Nephron (organoid): ENCODE data around the gene UBE2J2.
A peak's percentile ranks its signal among the peaks of the same experiment; 100 is the strongest.

Experiments used
- H3K27ac Mint-ChIP-seq, 3 experiments: 2 replicates each; pipeline ENCODE4 v1.8.0; 2020; ENCODE audit warnings: mixed read lengths in 3 of 3, mild to moderate bottlenecking in 2 of 3, moderate library complexity in 1 of 3
- H3K27me3 Mint-ChIP-seq: 2 replicates; pipeline ENCODE4 v1.8.0; 2021; ENCODE audit warnings: low read depth, mild to moderate bottlenecking, moderate library complexity, mixed read lengths
- H3K36me3 Mint-ChIP-seq: 2 replicates; pipeline ENCODE4 v1.8.0; 2020; ENCODE audit warnings: low read depth, mixed read lengths
- H3K4me1 Mint-ChIP-seq: 2 replicates; pipeline ENCODE4 v1.8.0; 2020; ENCODE audit warnings: mixed read lengths
- H3K4me3 Mint-ChIP-seq, 3 experiments: 2 replicates each; pipeline ENCODE4 v1.8.0; 2020; ENCODE audit warnings: mild to moderate bottlenecking in 3 of 3, mixed read lengths in 3 of 3, moderate library complexity in 2 of 3
- H3K9me3 Mint-ChIP-seq: 2 replicates; pipeline ENCODE4 v1.8.0; 2020; ENCODE audit warnings: mixed read lengths
- TF ChIP-seq, protein P1 (sequence below), 3 experiments: fragments of 200-600 bp; sonication (generic); IDR thresholded peaks; one replicate each; pipeline ENCODE4 v1.5.0; 2021; ENCODE audit warnings: antibody characterized with exemption in 3 of 3; ENCODE audit not compliant: unreplicated experiment in 3 of 3

Gene UBE2J2

DNA sequence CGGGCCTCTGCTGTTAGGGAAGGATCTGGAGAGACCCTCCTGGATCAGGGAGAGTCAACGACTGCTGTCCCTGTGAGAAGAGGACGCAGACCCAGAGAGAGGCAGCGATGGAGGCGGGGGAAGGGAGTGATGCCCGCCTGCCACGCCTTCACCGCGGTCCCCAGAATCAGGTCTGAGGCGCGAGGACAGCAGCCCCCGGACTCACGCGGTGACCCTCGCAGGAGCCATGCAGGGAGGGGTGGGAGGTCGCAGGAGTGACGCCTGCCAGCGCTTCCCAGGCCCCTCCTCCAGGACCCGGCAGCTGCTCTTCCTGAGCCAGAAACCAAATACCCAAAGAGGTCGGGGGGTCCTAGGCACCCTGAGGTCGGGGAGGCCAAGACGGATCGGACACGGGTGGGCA, 53.5 kb downstream of the UBE2J2 start:
- no peaks in the 10 kb centered on the region for H3K9me3 Mint-ChIP-seq
- peaks cover 33% of the 10 kb centered on the region for H3K36me3 Mint-ChIP-seq
- H3K27me3 Mint-ChIP-seq, result no peaks in the 10 kb centered on the region

DNA sequence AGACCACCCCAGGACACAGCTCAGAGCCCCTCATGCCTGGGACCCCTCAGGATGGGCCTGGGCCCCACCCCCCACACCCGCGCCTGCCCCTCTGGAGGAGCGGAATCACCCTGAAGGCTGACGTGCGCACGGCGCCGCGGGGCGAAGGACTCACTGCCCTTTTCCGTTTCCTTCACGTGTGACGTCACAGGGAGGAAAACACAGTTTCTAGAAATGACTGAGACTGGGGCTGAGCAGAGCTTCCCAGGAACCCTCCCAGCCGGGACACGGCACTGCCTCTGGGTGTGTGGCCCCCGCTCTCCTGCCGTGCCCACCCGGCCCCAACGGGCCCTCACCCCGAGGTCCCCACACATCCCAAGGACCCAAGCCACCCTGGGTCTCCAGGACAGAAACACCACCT, 54.3 kb downstream of the UBE2J2 start:
- no peaks in the 10 kb centered on the region for H3K4me1 Mint-ChIP-seq
- H3K9me3 Mint-ChIP-seq, result no peaks in the 10 kb centered on the region
- no peak overlapping the region for H3K27ac Mint-ChIP-seq
- TF ChIP-seq, protein P1, sequence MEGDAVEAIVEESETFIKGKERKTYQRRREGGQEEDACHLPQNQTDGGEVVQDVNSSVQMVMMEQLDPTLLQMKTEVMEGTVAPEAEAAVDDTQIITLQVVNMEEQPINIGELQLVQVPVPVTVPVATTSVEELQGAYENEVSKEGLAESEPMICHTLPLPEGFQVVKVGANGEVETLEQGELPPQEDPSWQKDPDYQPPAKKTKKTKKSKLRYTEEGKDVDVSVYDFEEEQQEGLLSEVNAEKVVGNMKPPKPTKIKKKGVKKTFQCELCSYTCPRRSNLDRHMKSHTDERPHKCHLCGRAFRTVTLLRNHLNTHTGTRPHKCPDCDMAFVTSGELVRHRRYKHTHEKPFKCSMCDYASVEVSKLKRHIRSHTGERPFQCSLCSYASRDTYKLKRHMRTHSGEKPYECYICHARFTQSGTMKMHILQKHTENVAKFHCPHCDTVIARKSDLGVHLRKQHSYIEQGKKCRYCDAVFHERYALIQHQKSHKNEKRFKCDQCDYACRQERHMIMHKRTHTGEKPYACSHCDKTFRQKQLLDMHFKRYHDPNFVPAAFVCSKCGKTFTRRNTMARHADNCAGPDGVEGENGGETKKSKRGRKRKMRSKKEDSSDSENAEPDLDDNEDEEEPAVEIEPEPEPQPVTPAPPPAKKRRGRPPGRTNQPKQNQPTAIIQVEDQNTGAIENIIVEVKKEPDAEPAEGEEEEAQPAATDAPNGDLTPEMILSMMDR (IDR thresholded peaks at IDR 0.05; ENCODE audit: unreplicated experiment in 3 of 3), result no peak
- peaks cover 28% of the 10 kb centered on the region for H3K36me3 Mint-ChIP-seq
- H3K27me3 Mint-ChIP-seq, result no peaks in the 10 kb centered on the region
- no peak overlapping the region for H3K4me3 Mint-ChIP-seq

More for the DNA sequence above, 53.5 kb downstream of the UBE2J2 start:
- H3K27ac Mint-ChIP-seq, result no peak overlapping the region
- H3K4me1 Mint-ChIP-seq, result no peaks in the 10 kb centered on the region
- TF ChIP-seq, protein P1 (IDR thresholded peaks at IDR 0.05; ENCODE audit: unreplicated experiment in 3 of 3), result no peak
- no peak overlapping the region for H3K4me3 Mint-ChIP-seq

DNA sequence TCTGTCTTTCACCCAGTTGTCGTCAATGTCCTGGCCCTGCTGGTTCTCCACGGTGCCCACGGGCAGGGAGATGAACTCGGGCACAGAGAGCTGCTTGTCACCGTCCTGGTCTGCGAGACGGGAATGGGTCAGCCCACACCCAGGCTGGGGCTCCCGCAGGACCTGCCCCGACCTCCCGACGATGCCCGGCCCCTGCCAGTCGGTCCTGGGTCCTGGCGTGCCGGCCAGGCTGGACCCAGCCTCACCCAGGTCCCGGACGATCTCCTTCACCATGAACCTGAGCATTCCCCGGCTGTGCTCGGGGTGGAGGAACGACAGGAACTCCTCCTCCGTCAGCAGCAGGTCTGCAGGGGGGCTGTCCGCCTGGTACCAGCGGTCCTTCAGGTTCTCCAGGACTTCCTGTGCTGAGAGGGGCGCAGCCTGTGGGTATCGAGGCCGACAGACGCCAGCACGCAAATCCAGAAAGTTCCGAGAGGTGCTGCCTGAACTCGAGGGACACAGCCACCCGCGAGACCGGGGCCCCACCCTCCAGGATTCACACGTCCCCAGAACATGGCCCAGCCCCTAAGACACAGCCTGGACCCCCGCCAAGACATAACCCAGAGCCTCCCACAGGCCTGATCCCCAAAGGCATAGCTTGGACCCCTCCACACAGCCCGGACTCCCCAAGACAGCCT, 55.0 kb downstream of the UBE2J2 start:
- Mint-ChIP-seq H3K4me1 (no peaks in the 10 kb centered on the region), H3K36me3 (peaks cover 28% of the 10 kb centered on the region), H3K9me3 (no peaks in the 10 kb centered on the region), H3K27ac (no peak overlapping the region), H3K4me3 (no peak overlapping the region), H3K27me3 (no peaks in the 10 kb centered on the region)
- TF ChIP-seq, protein P1 (IDR thresholded peaks at IDR 0.05; ENCODE audit: unreplicated experiment in 3 of 3), result no peak

DNA sequence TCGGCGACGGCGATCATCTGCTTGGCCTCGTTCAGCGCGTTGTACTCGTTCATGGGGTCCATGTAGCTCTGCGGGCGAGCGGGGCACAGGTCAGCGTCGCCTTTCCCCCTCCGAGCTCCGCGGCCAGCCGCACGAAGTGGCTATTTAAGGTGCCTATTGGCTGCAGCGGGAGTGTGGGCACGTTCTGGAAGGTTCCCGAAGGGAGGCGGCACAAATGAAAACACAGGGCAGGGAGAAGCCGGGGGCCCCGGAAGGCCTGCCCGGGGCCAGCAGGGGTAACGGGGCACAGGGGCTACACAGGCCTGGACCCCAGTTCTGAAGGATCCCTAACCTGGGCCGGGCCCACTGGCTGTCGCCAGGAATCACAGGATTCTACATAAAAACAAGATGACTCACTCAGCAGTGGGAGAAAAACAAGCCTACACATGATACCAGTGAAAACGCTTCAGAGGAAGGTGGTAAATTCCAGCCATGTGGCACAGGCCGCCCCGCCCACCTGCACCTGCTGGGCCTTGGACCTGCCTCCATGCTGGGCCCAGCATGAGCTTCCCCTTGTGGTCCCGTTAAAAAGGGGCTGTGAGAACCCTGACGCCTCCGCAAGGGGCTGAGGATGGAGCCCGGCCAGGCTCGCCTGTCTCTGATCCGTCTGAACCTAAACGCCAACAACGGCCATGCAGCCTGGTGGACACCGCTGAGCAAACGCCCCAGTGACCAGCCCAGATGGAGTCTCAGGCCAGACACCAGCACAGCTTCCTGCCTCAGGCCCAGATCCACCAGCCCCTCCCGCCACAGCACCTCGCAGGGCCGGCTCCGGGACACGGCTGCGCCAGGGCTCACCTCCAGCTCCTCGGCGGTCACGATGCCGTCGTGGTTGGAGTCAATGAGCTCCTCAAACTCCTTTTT, 55.8 kb downstream of the UBE2J2 start:
- H3K4me3 Mint-ChIP-seq, result no peak overlapping the region
- H3K9me3 Mint-ChIP-seq, result no peaks in the 10 kb centered on the region
- no peaks in the 10 kb centered on the region for H3K27me3 Mint-ChIP-seq
- no peak overlapping the region for H3K27ac Mint-ChIP-seq
- TF ChIP-seq, protein P1 (IDR thresholded peaks at IDR 0.05; ENCODE audit: unreplicated experiment in 3 of 3), result no peak
- H3K4me1 Mint-ChIP-seq, result no peaks in the 10 kb centered on the region
- H3K36me3 Mint-ChIP-seq, result peaks cover 23% of the 10 kb centered on the region

DNA sequence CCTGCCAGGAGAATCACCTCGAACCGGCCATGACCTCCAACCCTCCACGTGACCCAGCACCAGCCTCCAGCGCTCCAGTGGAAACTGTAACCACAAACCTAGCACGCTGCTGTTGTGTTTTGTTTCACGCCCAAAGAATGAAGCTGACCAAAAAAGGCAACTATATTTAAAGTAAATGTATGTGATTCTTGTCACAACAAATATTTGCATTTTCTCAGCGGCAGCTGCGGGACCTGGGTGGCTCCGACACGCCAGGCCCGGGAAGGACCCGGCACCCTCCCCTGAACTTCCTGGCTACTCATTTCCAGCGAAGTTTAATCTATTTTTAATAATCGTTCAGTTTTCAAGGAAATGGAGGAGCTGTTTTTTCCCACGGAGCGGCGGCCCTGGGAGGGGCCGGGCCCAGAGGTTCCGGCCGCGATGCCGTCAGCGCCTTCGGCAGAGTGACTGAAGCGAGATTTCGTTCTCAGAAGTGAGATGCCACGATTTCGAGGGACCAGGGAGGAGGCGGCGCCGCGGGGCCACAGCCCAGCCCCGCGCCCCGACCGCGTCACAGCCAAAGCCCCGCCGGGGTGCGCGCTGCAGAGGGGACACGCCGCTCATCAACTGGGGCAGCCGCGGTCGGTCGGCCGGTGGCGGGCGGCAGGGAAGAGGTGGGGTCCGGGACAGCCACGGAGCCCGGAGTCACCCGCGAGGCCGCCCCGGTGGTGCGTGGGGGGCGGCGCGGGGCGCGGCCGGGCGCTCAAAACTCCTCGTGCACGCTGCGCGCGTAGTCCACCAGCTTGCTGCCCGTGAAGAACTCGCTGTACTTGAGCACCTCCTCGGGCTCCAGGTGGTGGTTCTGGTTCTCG, 56.7 kb downstream of the UBE2J2 start:
- H3K36me3 Mint-ChIP-seq, result peaks cover 20% of the 10 kb centered on the region
- no peak overlapping the region for H3K4me3 Mint-ChIP-seq
- H3K9me3 Mint-ChIP-seq, result no peaks in the 10 kb centered on the region
- H3K27ac Mint-ChIP-seq, result peak overlapping the region in 1 of 3 experiments; percentile 59
- H3K27me3 Mint-ChIP-seq, result no peaks in the 10 kb centered on the region
- TF ChIP-seq, protein P1 (IDR thresholded peaks at IDR 0.05; ENCODE audit: unreplicated experiment in 3 of 3), result no peak
- no peaks in the 10 kb centered on the region for H3K4me1 Mint-ChIP-seq
